Stomach smooth muscle (tissue), 2 donors: ENCODE measurements around the gene EEFSEC.

Source experiments
- H3K27ac ChIP-seq: one replicate; pipeline ENCODE4 v1.7.0; 2013; ENCODE audit warnings: mild to moderate bottlenecking, low read length, inconsistent platforms
- H3K27me3 ChIP-seq, 2 donors: one replicate each; pipeline ENCODE4 v1.7.0; 2013; ENCODE audit warnings: low read length in 2 of 2; ENCODE audit not compliant: insufficient read depth in 2 of 2, control insufficient read depth in 1 of 2
- H3K36me3 ChIP-seq, 2 donors: one replicate each; pipeline ENCODE4 v1.7.0; 2013; ENCODE audit warnings: low read length in 2 of 2; ENCODE audit not compliant: control insufficient read depth in 2 of 2, insufficient read depth in 2 of 2
- H3K4me1 ChIP-seq: one replicate; pipeline ENCODE4 v1.7.0; 2013; ENCODE audit warnings: low read length; ENCODE audit not compliant: control insufficient read depth, insufficient read depth
- H3K4me3 ChIP-seq, 2 donors: one replicate each; pipeline ENCODE4 v1.7.0; 2013; ENCODE audit warnings: low read length in 2 of 2
- H3K9ac ChIP-seq, 2 donors: one replicate each; pipeline ENCODE4 v1.7.0; 2013; ENCODE audit warnings: low read length in 2 of 2, mild to moderate bottlenecking in 1 of 2
- H3K9me3 ChIP-seq, 2 donors: one replicate each; pipeline ENCODE4 v1.7.0; 2013; ENCODE audit warnings: low read length in 2 of 2; ENCODE audit not compliant: control insufficient read depth in 2 of 2
- donor health status: healthy.
- donor health status: Pancreatic carcinoma.

EEFSEC gene

GRCh38 chr3:128348075-128348474, 194.8 kb downstream of the EEFSEC start:
- H3K27ac ChIP-seq: no peak overlapping the region
- H3K9me3 ChIP-seq: no peaks in the 10 kb centered on the region
- H3K4me1 ChIP-seq: no peaks in the 10 kb centered on the region
- H3K4me3 ChIP-seq: no peak overlapping the region
- H3K9ac ChIP-seq: no peak overlapping the region
- H3K36me3 ChIP-seq: peaks cover 2 to 3% of the 10 kb centered on the region in 2 donors
- no peaks in the 10 kb centered on the region for H3K27me3 ChIP-seq

GRCh38 chr3:128348805-128349531, 195.7 kb downstream of the EEFSEC start:
- H3K27ac ChIP-seq: no peak overlapping the region
- no peaks in the 10 kb centered on the region for H3K9me3 ChIP-seq
- no peak overlapping the region for H3K4me3 ChIP-seq
- no peak overlapping the region for H3K9ac ChIP-seq
- peaks cover 5% of the 10 kb centered on the region for H3K4me1 ChIP-seq
- no peaks in the 10 kb centered on the region for H3K27me3 ChIP-seq
- peaks cover 2 to 3% of the 10 kb centered on the region in 2 donors for H3K36me3 ChIP-seq

GRCh38 chr3:128349963-128350599, 196.8 kb downstream of the EEFSEC start:
- Histone ChIP-seq H3K27me3 (no peaks in the 10 kb centered on the region), H3K27ac (no peak overlapping the region), H3K9me3 (no peaks in the 10 kb centered on the region), H3K4me3 (no peak overlapping the region), H3K9ac (no peak overlapping the region), H3K36me3 (peaks cover 2 to 3% of the 10 kb centered on the region in 2 donors), H3K4me1 (peaks cover 16% of the 10 kb centered on the region)

GRCh38 chr3:128351546-128351945, 198.3 kb downstream of the EEFSEC start:
- no peak overlapping the region for H3K27ac ChIP-seq

GRCh38 chr3:128352326-128352725, 199.0 kb downstream of the EEFSEC start:
- H3K9me3 ChIP-seq: no peaks in the 10 kb centered on the region
- no peak overlapping the region for H3K9ac ChIP-seq
- H3K27me3 ChIP-seq: no peaks in the 10 kb centered on the region
- H3K27ac ChIP-seq: no peak overlapping the region
- peaks cover 18% of the 10 kb centered on the region for H3K4me1 ChIP-seq
- H3K36me3 ChIP-seq: peaks cover 2 to 3% of the 10 kb centered on the region in 2 donors
- no peak overlapping the region for H3K4me3 ChIP-seq

More at GRCh38 chr3:128351546-128351945, 198.3 kb downstream of the EEFSEC start:
- Histone ChIP-seq H3K36me3 (peaks cover 2 to 3% of the 10 kb centered on the region in 2 donors), H3K4me1 (peaks cover 18% of the 10 kb centered on the region), H3K9me3 (no peaks in the 10 kb centered on the region), H3K4me3 (no peak overlapping the region), H3K9ac (no peak overlapping the region), H3K27me3 (no peaks in the 10 kb centered on the region)

GRCh38 chr3:128353361-128353965, 200.2 kb downstream of the EEFSEC start:
- H3K9me3 ChIP-seq: no peaks in the 10 kb centered on the region
- H3K36me3 ChIP-seq: peaks cover 3 to 4% of the 10 kb centered on the region in 2 donors

GRCh38 chr3:128353991-128354687, 200.9 kb downstream of the EEFSEC start:
- H3K27me3 ChIP-seq: no peaks in the 10 kb centered on the region

More at GRCh38 chr3:128353361-128353965, 200.2 kb downstream of the EEFSEC start:
- Histone ChIP-seq H3K9ac (no peak overlapping the region), H3K4me1 (peaks cover 18% of the 10 kb centered on the region), H3K4me3 (no peak overlapping the region), H3K27me3 (no peaks in the 10 kb centered on the region), H3K27ac (no peak overlapping the region)

GRCh38 chr3:128354788-128355542, 201.7 kb downstream of the EEFSEC start:
- H3K27ac ChIP-seq: no peak overlapping the region
- no peak overlapping the region for H3K9ac ChIP-seq
- H3K9me3 ChIP-seq: no peaks in the 10 kb centered on the region
- no peaks in the 10 kb centered on the region for H3K27me3 ChIP-seq
- H3K36me3 ChIP-seq: peaks cover 7 to 10% of the 10 kb centered on the region in 2 donors
- H3K4me1 ChIP-seq: peaks cover 18% of the 10 kb centered on the region
- no peak overlapping the region for H3K4me3 ChIP-seq

More at GRCh38 chr3:128353991-128354687, 200.9 kb downstream of the EEFSEC start:
- Histone ChIP-seq H3K4me1 (peaks cover 18% of the 10 kb centered on the region), H3K4me3 (no peak overlapping the region), H3K36me3 (peaks cover 3 to 10% of the 10 kb centered on the region in 2 donors), H3K9ac (no peak overlapping the region), H3K27ac (no peak overlapping the region), H3K9me3 (no peaks in the 10 kb centered on the region)

- Histone ChIP-seq H3K27me3 (no peaks in the 10 kb centered on the region), H3K9me3 (no peaks in the 10 kb centered on the region), H3K4me3 (no peak overlapping the region), H3K36me3 (peaks cover 7 to 10% of the 10 kb centered on the region in 2 donors), H3K9ac (no peak overlapping the region), H3K4me1 (peaks cover 18% of the 10 kb centered on the region), H3K27ac (no peak overlapping the region)
These were observed 202.2 kb downstream of the EEFSEC start for GRCh38 chr3:128355543-128355919.

- Histone ChIP-seq H3K27ac (no peak overlapping the region), H3K27me3 (no peaks in the 10 kb centered on the region), H3K9me3 (no peaks in the 10 kb centered on the region), H3K36me3 (peaks cover 3 to 10% of the 10 kb centered on the region in 2 donors), H3K4me3 (no peak overlapping the region), H3K9ac (no peak overlapping the region), H3K4me1 (peaks cover 18% of the 10 kb centered on the region)
These were observed 203.5 kb downstream of the EEFSEC start for GRCh38 chr3:128356822-128357221.
